Epithelial cell of prostate (primary cell): ENCODE data around the gene PTP4A2.
"Not testable (repeated sequence)": the region's sequence is repeated elsewhere in the genome, so short reads cannot be mapped to it uniquely, and the experiment has no call there.

Experiments used
- DNase-seq: peaks from one replicate; pipeline ENCODE4 v3.0.0-alpha.2; 2011; ENCODE audit warnings: low read depth, low spot score
- H3K27ac ChIP-seq: fragments of 450-650 bp; 2 replicates; pipeline ENCODE4 v1.5.1; 2017; ENCODE audit warnings: mild to moderate bottlenecking

Gene PTP4A2

DNA sequence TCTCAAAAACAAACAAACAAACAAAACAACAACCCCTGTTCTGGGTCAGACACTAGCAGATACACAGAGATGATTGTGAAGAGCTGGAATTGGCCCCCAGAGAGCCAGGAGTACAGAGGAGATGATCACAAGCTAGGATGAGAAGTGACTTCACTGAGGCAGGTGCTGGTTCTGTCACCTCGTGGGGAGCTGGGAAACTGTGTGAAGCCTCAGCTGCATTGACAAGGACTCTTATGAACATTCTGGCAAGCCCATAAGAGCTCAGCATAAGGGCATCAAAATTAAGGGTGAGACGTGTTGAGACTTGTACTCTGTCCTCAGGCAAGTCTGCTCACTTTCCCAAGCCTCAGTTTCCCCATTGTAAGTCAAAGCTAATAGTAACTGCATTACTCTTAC, 14.7 kb upstream of the PTP4A2 start:
- no peak overlapping the region for H3K27ac ChIP-seq
- no peak for DNase-seq

- DNase-seq, result no peak
- no peak overlapping the region for H3K27ac ChIP-seq
Observed at GRCh38 chr1:31951276-31951675, 13.1 kb upstream of the PTP4A2 start.

GRCh38 chr1:31949862-31950261, 11.7 kb upstream of the PTP4A2 start:
- H3K27ac ChIP-seq, result no peak overlapping the region
- no peak for DNase-seq

- DNase-seq, H3K27ac ChIP-seq: not testable (repeated sequence)
Observed at GRCh38 chr1:31945677-31946076, 7.5 kb upstream of the PTP4A2 start.

DNA sequence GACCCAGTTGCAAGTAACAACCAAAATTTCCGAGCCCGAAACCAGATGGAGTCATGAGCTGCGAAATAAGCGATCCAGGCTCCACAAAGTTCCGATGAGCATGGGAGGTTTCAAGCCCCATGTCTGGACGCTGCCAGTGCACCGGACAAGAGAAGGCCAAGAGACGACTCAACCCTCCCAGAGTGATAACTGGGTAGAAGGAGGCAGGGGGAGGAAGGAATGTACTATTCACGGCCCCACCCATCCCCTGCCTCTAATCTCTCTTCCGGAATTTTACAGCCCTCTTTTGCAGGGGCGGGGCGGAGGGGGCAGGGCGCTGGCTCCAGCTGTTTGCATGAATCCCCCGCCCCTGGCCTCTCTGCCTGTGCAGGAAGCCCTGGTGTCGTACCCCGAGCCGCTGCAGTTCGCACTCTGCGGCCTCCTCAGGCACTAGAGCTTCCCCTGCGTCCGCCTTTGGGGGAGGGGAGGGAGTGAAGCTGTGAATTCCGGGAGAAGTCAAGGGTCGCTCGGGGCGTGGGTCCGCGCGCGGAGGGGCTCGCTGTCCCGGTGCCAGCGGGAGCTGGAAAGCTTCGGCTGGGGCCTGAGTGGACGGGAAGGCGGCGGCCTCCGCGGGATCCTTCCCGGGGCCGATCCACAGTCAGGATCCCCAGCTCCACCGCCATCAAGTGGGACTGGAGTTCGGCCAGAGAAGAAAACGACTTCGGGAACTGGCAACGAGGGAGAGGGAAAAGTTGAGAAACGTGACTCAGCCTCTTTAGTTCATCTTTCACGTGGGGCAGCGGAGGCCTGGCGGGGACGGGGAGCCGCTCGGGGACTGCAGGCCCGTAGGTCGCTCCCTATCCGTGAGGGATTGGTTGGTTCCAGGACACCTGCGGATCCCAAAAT, 6.3 kb upstream of the PTP4A2 start:
- no peak for DNase-seq
- peak overlapping the region; percentile 58 for H3K27ac ChIP-seq

- peak overlapping the region; percentile 58 for H3K27ac ChIP-seq
- DNase-seq, result no peak
Observed at GRCh38 chr1:31943546-31944184, 5.5 kb upstream of the PTP4A2 start.

GRCh38 chr1:31942061-31942460, 3.9 kb upstream of the PTP4A2 start:
- DNase-seq, H3K27ac ChIP-seq: not testable (repeated sequence)

- no peak for DNase-seq
- H3K27ac ChIP-seq, result peak overlapping the region; percentile 93
Observed at GRCh38 chr1:31939484-31940329, 1.5 kb upstream of the PTP4A2 start.

- no peak for DNase-seq
- peak overlapping the region; percentile 93 for H3K27ac ChIP-seq
Observed at GRCh38 chr1:31937300-31938183, 626 bp downstream of the PTP4A2 start.

DNA sequence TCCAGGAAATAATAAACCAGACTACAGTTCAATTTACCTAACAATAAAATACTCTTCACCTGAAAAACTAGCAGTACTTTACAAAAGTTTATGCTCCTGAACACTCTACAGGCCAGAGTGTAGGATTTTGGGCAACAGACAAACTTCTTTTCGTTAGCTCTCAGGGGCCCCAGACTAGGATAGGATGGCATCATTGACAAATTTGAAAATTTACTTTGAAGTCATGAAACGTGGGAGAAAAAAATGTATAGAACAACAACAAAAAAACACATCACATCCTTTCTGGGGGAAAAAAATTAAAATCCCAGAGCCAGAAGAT, 1.2 kb downstream of the PTP4A2 start:
- H3K27ac ChIP-seq, result peak overlapping the region; percentile 93
- DNase-seq, result no peak

- no peak for DNase-seq
- peak overlapping the region; percentile 93 for H3K27ac ChIP-seq
Observed at GRCh38 chr1:31936278-31936980, 1.7 kb downstream of the PTP4A2 start.

GRCh38 chr1:31934706-31935629, 3.2 kb downstream of the PTP4A2 start:
- no peak for DNase-seq
- peak overlapping the region; percentile 93 for H3K27ac ChIP-seq

DNA sequence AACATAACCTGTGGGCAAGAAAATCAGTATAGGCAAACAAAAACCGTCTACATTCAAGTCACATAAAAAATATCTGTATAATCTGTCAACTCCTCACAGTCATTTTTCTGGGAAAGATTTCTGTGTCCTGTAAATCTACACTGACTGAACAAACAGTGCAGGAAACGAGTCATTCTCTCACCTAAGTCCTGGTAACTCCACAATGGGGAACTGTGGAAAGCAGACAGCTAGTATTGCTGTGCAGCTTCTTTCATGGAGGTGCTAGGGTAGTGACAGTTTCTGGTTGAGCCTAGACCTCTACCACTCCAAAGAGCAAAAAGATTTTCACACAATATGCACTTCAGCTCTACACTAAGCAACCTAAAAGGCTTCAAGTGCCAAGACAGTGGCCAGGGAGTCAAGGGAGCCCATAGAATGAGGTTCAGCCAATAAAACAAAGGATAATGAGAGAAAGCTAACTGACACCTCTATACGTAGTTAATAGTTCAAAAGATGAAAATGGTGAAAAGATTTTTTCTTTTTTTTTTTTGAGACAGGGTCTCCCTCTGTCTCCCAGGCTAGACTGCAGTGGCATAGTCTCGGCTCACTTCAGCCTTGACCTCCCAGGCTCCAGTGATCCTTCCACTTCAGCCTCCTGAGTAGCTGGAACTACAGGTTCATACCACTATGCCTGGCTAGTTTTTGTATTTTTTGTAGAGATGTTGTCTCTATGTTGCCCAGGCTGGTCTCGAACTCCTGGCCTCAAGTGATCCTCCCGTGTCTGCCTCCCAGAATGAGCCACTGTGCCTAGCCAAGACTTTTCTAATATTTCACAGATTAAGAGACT, 5.5 kb downstream of the PTP4A2 start:
- DNase-seq, result no peak
- peak overlapping the region; percentile 93 for H3K27ac ChIP-seq

DNA sequence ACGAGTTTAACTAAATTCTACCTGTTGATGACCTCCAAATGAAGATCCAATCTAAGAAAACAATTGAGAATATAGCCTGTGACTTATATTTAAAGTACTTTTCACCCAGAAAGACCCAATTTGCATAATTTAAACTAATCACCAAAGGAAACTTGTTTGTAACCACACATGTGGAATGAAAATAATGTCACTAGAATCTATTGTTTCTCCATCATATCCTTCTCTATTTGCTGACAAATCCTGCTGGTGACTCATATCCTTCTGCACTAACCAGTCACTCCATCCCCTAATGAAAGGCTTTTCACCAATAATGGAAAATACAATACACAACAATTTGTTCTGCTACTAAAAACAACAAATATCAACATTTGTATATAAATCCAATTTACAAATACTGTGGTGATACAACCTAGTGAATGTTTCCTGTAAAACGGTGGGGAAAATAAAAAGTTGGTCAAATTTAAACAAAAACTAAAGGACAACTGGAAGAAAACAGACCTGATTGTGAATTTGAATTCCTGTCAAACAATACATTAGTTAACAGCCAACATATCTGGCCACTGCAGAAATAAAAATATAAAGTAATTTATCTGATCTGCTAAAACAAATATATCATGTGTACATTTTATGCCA, 6.5 kb downstream of the PTP4A2 start:
- no peak for DNase-seq
- peak overlapping the region; percentile 93 for H3K27ac ChIP-seq

- peak overlapping the region; percentile 93 for H3K27ac ChIP-seq
- no peak for DNase-seq
Observed at GRCh38 chr1:31930836-31931592, 7.2 kb downstream of the PTP4A2 start.

DNA sequence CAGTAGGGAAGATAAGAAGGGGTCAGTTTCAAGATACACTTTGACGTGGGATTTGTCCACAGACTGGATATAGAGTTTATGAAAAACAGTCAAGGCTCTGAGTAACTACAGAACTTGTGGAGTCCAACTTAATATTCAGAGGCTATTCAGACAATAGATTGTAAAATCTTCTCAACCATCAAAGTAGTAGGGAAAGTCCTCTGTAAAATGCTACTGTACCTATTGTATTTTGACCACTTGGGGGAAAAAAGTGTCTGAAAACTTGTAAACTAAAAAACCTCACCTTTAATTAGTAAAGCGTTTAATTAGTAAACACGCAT, 10.5 kb downstream of the PTP4A2 start:
- no peak overlapping the region for H3K27ac ChIP-seq
- DNase-seq, result no peak
